ENCODE data around the gene TBC1D14.
"Not testable (repeated sequence)": the region's sequence is repeated elsewhere in the genome, so short reads cannot be mapped to it uniquely, and the experiment has no call there.

The TBC1D14 gene

DNA sequence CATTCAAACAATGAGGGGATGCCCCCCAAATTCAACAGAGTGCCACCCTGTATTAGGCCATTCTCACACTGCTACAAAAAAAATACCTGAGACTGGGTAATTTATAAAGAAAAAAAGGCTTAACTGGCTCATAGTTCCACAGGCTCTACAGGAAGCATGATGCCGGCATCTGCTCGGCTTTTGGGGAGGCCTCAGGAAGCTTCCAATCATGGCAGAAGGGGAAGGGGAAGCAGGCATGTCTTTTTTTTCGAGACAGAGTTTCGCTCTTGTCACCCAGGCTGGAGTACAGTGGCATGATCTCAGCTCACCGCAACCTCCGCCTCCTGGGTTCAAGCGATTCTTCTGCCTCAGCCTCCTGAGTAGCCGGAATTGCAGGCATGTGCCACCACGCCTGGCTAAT lies 18.7 kb upstream of the TBC1D14 start:
- not testable (repeated sequence) for DNase-seq

DNA sequence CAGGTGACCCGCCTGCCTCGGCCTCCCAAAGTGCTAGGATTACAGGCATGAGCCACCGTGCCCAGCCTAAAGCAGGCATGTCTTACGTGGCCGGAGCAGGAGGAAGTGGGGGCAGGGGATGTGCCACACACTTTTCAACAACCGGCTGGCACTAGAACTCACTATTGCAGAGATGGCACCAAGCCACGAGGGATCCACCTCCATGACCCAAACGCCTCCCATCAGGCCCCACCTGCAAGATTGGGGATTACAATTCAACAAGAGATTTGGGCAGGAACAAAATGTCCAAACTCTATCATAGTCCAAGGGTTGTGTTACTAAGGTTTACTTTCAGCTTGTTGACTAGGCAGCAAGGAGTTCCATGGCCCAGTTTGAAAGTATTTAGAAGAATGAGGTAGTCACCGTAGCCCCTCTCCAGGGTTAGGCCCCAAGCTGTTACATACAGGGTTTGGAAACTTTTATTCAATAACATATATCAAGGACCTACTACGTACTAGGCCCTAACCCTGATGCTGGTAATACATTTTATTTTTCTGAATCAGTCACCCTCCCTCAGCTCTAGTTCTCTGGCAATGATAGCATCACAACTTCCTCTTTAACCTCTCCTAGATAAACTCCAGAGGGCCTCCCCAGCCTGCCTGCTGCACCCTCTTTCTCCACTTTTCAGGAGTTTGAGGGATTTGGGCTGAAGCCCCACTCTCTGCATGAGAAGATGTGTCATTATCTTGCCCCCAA lies 18.0 kb upstream of the TBC1D14 start:
- DNase-seq = no peak

DNA sequence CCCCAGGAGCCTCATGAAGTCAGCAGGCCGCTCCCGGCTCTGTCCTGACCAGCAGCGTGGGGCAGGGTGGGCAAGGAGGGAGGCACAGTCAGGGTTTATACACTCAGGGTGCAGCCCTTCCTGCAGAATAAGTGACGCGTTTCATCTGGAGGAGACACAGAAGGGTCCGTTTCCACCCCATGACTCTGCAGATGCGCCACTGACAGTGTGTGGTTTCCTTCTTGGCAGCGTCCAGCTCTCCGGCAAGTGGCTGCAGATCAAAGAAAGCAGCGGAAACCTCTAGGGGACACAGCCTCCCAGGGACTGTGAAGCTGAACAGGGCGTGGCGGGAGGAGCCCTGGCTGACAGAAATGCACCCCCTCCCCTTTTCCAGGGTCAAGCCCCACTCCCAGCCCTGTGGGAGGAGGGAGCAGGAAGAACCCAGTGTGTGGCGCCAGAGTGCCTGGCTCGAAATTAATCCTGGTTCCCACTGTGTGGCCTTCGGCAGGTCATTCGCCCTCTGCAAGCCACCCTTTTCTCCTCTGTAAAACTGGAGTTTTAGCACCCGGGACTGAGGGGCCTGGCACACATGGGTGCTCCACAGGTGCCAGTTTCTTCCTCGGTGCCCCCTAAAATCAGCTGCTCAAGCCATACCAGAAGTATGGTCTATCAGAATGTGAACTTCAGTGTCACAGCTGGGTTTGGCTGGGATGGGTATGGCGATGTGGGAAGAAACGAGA lies 17.3 kb upstream of the TBC1D14 start:
- no peak for DNase-seq

DNA sequence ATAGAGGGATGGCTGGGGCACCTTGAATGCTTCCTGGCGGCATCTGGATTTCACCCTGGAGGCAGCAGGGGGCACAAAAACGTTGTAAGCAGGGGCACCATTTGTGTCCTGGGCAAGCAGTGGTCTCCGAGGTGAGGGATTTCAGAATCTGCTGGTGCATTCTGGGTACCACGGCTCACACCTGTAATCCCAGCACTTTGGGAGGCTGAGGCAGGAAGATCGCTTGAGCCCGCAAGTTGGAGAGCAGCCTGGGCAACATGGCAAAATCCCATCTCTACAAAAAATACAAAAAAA lies 16.8 kb upstream of the TBC1D14 start:
- no peak for DNase-seq

DNA sequence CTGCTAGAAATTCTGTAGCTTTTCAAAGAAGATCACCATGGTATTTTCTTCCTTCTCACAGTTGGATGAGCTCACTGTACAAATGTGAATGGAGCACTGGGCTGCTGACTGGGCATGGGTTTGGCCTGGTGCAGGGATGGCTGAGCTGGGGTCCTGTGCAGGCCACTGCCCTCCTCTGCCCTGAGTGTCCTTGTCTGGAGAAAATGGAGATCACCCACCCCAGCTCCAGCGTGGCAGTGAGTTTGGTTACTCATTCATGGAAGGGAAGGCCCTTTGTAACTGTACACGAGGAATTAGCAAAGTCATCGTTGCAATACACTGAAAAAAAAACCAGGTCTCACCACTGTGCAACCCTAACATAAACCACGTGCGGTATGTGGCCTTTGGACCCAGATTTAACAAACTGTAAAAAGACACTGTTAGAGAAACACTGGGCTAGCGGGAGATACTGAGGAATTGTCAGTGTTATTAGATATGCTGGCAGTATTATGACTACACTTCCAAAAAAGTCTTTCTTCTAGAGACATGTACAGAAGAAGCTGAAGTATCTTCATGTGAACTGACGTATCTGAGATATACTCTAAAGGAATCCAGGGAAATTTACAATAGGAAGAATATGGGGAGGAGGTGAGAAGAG lies 16.1 kb upstream of the TBC1D14 start:
- no peak for DNase-seq

DNA sequence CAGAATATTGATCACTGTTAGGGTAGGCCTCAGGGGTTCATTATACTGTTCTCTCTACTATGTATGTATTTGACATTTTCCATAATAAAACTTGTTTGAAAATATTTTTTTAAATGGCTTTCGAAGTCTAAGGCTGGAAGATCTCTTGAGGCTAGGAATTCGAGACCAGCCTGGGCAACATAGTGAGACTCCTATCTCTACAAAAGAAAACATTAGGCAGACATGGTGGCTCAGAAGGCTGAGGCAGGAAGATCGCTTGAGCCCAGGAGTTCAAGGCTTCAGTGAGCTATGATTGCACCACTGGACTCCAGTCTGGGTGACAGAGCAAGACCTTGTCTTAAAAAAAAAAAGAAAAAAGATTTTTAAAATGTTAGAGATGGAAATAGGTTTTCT lies 15.5 kb upstream of the TBC1D14 start:
- no peak for DNase-seq

DNA sequence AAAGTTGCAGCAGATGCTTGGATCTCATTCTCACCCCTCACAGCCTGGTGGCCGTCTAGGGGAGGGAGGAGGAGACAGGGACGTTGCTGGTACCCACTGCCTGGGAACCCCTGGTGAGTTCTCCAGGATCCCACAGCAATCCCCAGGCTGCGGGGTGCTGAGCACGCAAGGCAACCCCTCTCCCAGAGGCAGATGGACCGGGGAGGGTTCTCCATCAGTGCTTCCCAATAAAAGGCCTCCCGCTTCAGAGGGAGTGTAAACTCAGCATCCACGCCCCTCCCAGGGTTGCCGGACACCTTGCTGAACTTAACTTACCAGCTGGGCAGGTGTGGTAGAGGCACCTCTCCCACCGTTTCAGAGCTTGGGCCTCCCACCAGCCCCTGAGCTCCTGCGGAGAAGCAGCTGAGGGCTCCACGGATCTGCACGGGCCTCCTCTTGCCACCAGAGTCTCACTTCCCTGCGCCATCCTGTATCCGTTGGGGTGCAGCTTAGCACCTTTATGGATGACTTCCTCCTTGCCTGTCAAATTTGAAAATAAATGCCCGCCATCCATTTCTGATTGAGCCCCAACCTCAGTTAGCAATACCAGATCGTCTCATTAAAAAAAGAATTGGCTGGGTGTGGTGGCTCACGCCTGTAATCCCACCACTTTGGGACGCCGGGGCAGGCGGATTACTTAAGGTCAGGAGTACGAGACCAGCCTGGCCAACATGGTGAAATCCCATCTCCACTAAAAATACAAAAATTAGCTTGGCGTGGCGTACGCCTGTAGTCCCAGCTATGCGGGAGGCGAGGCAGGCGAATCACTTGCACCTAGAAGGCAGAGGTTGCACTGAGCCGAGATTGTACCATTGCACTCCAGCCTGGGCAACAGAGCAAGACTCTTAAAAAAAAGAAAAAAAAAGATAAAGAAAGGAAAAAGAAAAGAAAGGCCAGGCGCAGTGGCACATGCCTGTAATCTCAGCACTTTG lies 14.8 kb upstream of the TBC1D14 start:
- no peak for DNase-seq

DNA sequence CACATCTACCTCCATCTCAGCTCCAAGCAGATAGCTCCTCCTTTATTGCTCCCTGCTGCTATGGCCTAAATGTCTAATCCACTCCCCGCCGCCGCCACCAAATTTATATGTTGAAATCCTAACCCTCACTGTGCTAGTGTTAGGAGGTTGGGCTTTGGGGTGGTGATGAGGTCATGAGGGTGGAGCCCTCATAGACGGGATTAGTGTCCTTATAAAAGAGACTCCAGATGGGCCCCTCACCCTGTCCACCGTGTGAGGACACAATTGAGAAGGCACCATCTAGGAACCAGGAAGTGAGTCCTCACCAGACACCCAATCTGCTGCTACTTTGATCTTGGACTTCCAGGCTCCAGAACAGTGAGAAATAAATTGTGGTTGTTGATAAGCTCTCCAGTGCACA lies 13.6 kb upstream of the TBC1D14 start:
- no peak for DNase-seq

DNA sequence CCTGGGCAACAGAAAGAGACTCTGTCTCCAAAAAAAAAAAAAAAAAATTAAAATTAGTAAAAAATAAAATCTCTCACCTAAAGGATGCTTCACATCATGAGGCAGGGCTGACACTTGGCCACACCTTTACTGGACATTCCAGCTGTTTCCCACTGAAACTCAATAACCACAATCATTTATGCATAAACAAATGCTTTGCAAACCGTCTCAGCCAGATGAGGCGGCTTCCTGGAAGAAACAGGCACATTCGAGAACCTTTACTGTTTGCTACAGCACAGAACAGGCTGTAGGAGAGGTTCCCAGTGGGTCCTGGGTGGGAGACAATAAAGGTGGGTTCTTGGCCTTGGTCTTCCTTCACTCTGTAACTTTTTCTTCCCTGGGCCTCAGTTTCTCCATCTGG lies 10.9 kb upstream of the TBC1D14 start:
- DNase-seq = no peak

DNA sequence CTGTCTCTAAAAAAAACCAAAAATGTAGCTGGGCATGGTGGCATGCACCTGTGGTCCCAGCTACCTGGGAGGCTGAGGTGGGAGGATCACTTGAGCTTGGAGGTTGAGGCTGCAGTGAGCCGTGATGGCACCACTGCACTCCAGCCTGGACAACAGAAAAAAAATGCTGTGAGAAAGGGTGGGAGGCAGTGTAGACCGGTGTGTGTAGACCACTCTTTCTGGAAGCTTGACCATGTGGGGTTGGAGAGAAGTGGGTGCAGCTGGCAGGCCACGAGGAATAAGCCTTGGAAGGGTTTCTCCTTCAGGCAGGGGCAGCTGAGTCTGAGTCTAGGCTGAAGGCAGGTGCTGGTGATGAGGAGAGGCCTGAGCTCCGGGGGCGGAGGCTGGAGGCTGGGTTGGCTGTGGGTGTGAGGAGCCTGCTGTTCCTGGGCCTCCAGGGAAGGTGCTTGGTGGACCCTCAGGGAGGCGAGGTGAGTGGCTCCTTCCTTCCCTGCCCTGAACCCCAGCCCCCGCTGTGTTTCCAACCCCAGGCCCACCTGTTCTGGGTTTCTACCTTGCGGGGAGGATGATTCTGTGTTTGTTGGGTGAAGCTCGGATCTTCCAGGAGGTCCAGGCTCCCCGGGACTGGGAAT lies 9.3 kb upstream of the TBC1D14 start:
- DNase-seq = no peak

DNA sequence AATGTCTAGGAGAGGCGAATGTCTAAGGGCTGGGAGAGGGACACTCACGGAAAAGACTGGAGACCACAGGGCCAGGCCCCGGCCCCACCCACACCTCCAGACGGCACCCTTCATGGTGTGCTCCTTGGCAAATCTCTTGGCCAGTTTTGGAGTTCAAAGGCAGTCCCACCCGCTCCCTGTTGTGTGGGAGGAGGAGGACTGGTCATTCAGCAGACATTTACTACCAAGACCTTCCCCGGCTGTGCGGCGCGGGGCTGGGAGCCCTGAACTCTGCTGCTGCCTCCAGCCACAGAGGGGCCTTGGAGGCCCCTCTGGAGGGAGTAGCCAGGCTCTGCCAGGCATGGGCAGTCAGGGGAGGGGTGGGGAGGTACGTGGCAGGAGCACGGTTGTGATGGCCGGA lies 8.7 kb upstream of the TBC1D14 start:
- no peak for DNase-seq

DNA sequence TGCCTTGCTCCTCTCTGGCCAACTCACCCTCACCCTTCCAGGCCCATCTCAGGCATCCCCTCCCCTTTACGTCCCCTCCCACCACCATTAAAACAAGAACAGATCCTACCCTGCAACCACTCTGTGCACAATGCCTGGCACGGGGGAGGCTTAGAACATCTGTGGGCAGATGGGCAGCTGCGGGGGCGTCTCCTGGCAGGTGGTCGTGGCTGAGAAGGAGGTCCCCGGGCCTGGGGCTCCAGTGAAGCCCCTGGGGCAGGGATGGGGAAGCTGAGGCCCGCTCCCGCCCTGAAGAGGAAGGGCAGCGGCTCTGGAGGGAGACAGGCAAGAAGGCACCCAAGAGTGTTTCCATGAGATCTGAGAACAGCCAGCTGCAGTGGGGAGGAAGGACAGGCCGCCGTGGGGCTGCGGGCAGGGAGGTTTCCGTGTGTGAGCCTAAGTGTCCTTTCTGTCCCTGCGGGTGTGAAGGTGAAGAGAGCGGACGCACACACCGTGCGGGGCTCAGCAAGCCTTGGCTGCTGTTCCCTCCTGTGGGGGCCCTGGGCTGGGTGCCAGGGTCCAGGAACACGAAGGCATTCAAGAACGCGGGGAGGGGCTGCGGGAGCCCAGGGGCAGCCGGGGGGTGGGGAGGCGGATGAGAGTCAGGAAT lies 7.8 kb upstream of the TBC1D14 start:
- DNase-seq = no peak

DNA sequence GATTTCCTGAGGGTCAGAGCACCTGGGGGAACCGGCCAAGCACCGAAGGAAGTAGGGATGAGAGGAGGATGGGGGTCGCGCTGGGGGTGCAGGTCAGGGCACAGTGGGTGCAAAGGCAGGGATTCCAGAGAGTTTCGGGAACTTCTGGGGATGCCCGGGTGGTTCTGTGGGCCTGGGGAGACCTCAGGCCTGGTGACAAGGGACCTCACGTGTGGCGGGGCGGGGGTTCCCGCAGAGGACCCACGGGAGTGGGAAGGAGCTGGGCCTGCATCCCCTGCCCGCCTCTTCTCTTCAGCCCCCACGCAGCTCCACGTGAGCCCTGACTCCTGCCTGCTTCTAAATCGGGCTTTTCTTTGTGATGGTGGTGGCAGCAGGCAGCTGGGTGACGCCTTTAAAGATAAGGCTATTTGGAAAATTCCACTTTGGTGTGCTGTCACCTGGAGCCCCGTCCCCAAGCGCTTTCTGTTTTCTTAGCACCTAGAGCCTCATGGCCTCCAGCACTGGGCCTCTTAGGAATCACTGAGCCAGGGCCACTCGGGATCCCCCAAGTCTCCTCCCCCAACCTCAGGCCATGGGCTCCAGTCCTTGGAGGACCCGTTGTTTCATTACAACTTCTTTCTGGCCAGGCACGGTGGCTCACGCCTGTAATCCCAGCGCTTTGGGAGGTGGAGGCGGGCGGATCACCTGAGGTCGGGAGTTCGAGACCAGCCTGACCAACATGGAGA lies 7.1 kb upstream of the TBC1D14 start:
- no peak for DNase-seq

DNA sequence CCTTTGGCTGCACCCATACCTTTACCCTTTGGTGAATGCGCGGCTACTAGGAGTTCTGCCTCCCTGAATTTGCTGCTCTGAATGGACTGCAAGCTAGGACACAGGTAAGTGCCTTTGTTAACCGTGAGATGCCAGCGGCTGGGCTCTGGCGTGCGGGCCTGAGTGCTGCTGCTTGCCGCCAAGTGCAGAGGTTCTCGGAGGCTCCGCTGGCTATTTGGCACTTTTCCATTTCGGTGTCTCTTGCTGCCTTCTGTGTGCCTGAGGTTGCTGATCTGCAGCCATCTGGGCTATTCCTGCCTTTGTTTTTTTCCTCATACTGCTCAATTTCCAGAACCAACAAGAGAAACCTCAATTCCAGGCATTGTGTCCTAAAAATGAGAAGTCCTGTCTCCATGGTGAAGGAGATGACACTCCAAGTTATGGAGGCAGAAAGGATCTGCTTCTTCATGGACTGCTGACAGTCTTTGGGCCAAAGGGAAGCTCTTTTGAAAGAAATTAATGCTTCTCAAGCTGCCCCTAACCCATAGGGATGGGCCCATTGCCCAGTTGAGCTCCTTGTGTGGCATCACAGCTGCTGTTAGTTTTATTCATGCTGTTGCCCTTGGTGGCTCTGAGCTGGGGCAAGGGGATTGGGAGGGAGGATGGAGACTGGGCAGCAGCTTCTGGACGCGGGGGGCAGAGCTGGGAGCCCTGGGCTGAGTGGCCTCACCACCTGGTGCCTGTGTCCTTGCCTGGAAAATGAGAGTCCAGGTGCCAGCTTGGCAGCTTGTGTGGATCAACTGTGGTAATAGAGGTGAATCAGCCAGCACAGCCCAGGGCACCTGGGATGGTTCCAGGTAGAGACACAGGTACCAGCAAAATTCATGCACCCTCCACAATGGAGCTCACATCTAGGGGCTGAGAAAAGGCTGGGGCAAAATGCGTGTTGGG lies 3.8 kb upstream of the TBC1D14 start:
- DNase-seq = peak; percentile 59

DNA sequence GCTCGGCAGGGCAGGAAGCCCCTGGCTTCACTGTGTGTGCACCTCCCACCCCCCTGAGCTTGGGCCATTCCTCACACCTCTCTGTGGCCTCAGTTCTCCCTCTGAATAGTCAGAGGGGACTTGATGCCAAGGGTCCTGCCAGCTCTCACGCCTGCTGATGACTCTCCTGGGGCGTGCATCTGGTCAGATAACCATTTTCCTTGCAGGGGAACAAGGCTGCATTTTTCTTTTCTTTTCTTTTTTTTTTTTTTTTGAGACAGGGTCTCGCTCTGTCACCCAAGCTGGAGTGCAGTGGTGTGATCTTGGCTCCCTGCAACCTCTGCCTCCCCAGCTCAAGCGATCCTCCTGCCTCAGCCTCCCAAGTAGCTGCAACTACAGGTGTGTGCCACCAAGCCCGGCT lies 3.1 kb upstream of the TBC1D14 start:
- DNase-seq = not testable (repeated sequence)

DNA sequence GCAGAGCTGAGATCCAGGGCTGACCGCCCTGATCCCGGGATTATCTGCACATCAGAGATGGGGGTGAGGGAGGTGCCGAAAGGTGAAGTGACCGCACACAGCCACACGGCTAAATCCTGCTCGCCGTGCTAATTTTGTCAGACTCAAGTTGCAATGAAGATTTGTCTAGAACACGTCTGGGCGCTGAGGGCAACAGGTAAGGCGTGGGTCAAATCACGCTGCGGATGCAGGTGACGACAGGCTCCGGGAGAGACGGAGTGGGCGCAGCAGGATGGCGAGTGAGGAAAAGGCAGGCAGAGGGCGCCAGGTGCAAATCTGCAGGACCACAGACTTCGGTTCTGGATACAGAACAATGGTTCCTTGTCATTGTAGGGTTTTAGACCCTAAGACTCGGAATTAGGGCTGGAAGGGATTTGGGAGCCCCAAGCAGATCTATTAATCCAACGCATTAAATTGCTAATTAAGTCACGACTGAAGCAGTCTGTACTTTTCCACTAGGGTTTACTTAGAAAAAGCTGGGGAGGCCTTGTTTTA lies 1.9 kb upstream of the TBC1D14 start:
- DNase-seq = no peak

DNA sequence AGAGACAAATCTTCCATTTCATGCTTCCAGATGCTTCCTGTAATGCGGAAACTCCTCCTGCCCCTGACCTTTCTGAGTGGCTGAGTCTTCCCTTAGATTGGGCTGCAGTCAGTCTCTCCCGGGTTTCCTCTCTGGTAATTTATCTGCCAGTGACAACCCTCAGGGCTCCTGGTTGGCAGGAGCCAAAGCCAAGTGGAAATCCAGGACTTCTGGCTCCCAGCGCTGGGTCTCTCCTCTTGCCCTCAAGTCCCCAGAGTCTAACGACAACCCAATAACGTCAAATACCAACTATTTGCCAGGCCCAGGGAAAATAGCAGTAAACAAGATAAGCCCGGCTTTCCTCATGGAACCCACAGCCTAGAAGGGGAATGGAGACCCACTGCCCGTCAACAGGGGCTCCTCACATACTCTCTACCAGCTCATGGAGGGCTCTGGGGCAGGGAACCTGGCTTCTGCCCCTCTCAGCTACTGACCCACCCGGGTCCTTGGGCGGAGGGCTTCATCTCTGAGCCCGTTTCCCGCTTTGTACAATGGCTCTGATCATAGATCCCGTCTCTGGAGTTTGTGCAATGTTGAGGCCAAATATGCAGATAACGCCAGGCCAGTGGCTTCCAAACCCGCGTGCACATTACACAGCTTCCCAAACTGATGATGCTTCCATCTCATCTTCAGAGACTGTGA lies 1.1 kb upstream of the TBC1D14 start:
- DNase-seq = no peak

DNA sequence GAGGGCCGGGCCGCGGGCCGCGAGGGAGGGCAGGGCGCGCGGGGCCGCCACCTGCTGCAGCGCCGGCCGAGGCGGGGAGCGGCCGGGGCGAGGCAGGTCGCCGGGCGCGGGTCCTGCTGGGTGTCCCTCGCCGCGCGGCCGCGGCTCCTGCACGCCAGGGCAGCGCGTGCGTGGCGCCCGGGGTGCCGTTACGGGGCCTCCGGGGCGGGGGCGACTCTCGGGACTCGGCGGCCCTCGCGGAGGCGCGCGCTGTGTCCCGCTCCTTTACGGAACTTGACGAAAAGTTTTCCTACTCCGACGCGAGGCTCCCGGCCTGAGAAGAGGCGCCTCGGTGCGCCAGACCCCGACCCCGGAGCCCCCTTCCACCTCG lies 329 bp downstream of the TBC1D14 start:
- no peak for DNase-seq

DNA sequence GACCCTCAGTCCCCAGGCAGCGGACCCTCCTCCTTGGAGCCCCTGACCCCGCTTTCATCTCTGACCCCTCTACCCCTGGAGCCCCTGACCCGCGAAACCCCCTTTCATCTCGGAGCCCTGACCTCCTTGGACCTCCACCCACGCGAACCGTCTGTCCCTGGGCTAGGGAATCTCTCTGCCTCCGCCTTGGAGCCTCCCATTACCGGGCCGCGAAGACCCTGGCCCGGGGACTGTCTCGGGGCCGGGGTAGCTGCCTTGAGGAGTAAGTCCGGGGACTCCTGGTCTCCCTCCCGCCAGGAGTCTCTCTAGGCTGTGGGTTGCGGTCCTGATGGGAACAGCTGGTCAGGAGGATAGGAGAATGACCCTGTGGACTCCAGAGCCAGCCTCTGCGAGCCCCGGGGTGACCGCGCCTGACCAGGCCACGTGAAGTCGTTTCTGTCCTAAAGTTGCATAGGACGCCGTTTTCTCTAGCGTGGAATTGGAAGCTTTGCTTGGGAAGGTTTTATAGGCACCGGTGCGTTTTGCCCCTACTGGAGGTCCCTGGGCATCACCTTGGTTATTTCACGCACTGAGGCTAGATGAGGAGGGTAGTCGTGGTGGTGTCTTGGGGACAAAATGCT lies 824 bp downstream of the TBC1D14 start:
- DNase-seq = no peak

All from DMS79 treated with DMSO at 0.1 percent for 48 hours (cell line).